Naive thymus-derived CD8-positive, alpha-beta T cell (primary cell): Measurements from ENCODE around the gene WDR76. TPM values are rescaled to one million over a fixed set of nuclear protein-coding genes. Genes with fewer than 3 reads are reported as not detected.
A peak's percentile ranks its signal among the peaks of the same experiment; 100 is the strongest.
"Not testable (repeated sequence)": the region's sequence is repeated elsewhere in the genome, so short reads cannot be mapped to it uniquely, and the experiment has no call there.

ENCODE experiments used
- ATAC-seq, 2 donors: fragments of 150-1000 bp; cut with Tn5 transposase in 1 of 2; sonication (Bioruptor Pico), chemical (Tn5 transposase) in 1 of 2; 1 replicate in 1 of 2; 2 replicates in 1 of 2; pipeline ENCODE4 v1.10.0; 2021; ENCODE audit warnings: mild to moderate bottlenecking in 2 of 2, moderate library complexity in 2 of 2
- POLR2A ChIA-PET: fragments of 350-600 bp; sonication (Branson Sonifier 250); formaldehyde crosslinking; loops from one replicate; lab custom pipeline; 2021; ENCODE audit warnings: antibody characterized with exemption; lab: Charles Lee
- DNase-seq, 10 donors: peaks; one replicate each; pipeline versions ENCODE4 v3.0.0 to v3.0.0-alpha.2; 2020 to 2022
- H3K27ac Mint-ChIP-seq, 10 donors: one replicate each; pipeline ENCODE4 v1.8.0; 2020 to 2022; ENCODE audit warnings: mild to moderate bottlenecking in 10 of 10, mixed read lengths in 10 of 10, moderate library complexity in 4 of 10, inconsistent platforms in 1 of 10
- H3K27me3 Mint-ChIP-seq, 5 donors: one replicate each; pipeline ENCODE4 v1.8.0; 2021 to 2022; ENCODE audit warnings: mixed read lengths in 5 of 5
- H3K36me3 Mint-ChIP-seq, 3 donors: one replicate each; pipeline ENCODE4 v1.8.0; 2020 to 2022; ENCODE audit warnings: mixed read lengths in 3 of 3, mild to moderate bottlenecking in 2 of 3, inconsistent platforms in 1 of 3
- H3K4me1 Mint-ChIP-seq, 4 donors: one replicate each; pipeline ENCODE4 v1.8.0; 2021 to 2022; ENCODE audit warnings: mixed read lengths in 4 of 4
- H3K4me3 Mint-ChIP-seq, 10 donors: one replicate each; pipeline ENCODE4 v1.8.0; 2020 to 2022; ENCODE audit warnings: mild to moderate bottlenecking in 10 of 10, mixed read lengths in 10 of 10, moderate library complexity in 6 of 10, inconsistent platforms in 1 of 10
- H3K9me3 Mint-ChIP-seq, 9 donors: one replicate each; pipeline ENCODE4 v1.8.0; 2020 to 2022; ENCODE audit warnings: mixed read lengths in 9 of 9, mild to moderate bottlenecking in 3 of 9, inconsistent platforms in 1 of 9, moderate library complexity in 1 of 9
- polyA plus RNA-seq, 3 donors: library from polyadenylated mRNA; unstranded; fragments of 300-500 nt; fragmentation: Illumina TruSeq; gene quantifications; one replicate each; pipeline ENCODE4 v1.2.3, GENCODE V29; 2021
- total RNA-seq, 8 experiments: library from RNA in 2 of 8; stranded (reverse) in 2 of 8; gene quantifications; one replicate each; pipeline ENCODE4 v1.2.3 and lab custom pipeline; 2021 to 2026

The WDR76 gene
- total and polyA plus RNA-seq, 5 experiments from 2014 or later, result 5.3 to 12.3 (median 7.3) TPM

DNA sequence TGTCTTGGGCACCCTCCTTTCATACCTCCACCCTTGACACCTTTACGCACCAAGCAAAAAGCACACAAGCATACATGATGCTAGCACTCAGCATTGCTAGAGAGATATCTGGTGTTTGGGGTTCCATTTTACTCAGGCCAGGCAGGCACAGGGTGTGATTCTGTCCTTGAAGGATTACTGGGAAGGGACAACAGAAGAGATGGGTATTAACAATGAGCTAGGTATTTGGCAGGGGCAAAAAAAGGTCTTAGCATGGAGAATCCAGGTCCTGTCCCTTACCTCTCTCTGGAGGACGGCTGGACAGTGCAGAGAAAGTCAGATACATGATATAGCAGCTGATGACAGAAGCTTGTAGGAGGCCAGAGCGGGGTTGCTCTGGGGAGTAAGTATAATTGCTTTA lies 30.2 kb upstream of the WDR76 start:
- peaks cover 11 to 75% (median 12%) of the 10 kb centered on the region in 3 donors for H3K36me3 Mint-ChIP-seq
- H3K27me3 Mint-ChIP-seq, result no peaks in the 10 kb centered on the region
- no peaks in the 10 kb centered on the region for H3K9me3 Mint-ChIP-seq
- H3K4me3 Mint-ChIP-seq, result peak overlapping the region in 2 of 10 donors; percentile 26 to 30
- no peak for DNase-seq
- H3K4me1 Mint-ChIP-seq, result peaks cover 32 to 80% (median 72%) of the 10 kb centered on the region in 4 donors
- no peak for ATAC-seq
- peak overlapping the region in 8 of 10 donors; percentile 10 to 95 (median 60) for H3K27ac Mint-ChIP-seq
- POLR2A ChIA-PET, result interaction anchor here (0.6 to 2.6 kb wide), 2 partner anchors 19 to 36 kb away, joined by 6 to 14 read pairs; partner anchors contain the start of gene ELL3

DNA sequence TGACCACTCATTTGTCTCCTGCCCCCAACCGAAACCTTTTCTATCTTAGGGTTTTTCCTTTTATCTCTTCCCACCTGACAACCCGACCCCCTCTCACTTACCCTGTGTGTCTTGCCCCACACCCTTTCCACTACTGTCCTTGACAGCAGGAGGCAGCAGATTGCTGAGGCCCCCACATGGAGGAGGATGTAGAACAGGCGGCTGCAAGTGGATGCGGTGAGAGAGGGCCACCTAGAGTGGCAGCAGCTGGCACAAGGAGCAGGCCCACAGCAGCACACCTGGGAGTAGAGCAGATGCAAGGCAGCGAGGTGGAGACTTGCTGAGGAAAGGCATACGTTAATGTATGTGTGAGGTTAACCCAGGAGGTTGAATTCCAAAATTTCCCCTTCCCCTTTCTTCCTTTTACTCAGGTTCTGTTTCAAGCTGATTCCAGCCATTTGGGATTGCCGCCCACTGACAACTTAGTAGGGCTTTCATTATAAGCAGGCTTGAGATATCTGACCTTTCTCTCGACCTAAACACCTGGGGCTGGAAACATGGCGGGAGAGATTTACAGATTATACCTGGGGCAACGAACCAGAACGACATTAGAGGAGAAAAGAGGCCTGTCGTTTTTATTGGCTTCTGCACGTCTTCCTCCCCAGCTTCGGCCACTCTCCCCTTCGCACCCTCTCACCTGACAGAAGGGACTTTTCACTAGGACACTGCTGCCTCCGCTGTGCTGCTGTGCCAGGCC lies 27.4 kb upstream of the WDR76 start:
- H3K4me3 Mint-ChIP-seq, result peak overlapping the region in 8 of 10 donors; percentile 18 to 100 (median 50)
- DNase-seq (peak in 1 of 10 donors; percentile 59), ATAC-seq (no peak)
- H3K27ac Mint-ChIP-seq, result peak overlapping the region; percentile 57 to 100 (median 90)
- H3K9me3 Mint-ChIP-seq, result no peaks in the 10 kb centered on the region
- H3K4me1 Mint-ChIP-seq, result peaks cover 24 to 66% (median 55%) of the 10 kb centered on the region in 4 donors
- POLR2A ChIA-PET, result interaction anchor here (1.4 to 2.9 kb wide), 5 partner anchors 8 to 1526 kb away, joined by 3 to 42 read pairs (median 24); partner anchors contain the start of genes ELL3, GANC, MFAP1 and SERF2
- no peaks in the 10 kb centered on the region for H3K27me3 Mint-ChIP-seq
- H3K36me3 Mint-ChIP-seq, result peaks cover 12 to 80% (median 13%) of the 10 kb centered on the region in 3 donors

GRCh38 chr15:43799945-43800285 lies 26.9 kb upstream of the WDR76 start, which contains the start of gene SERINC4:
Gene SERINC4 (minus strand): TSS chr15:43800220. CDS start chr15:43799986, 234 bp downstream.
- Mint-ChIP-seq H3K27me3 (no peaks in the 10 kb centered on the region), H3K27ac (peak within 1 kb of the TSS; percentile 98 to 100 (median 100)), H3K9me3 (no peaks in the 10 kb centered on the region), H3K4me3 (peak within 1 kb of the TSS; percentile 97 to 100 (median 100)), H3K36me3 (peaks cover 12 to 80% (median 15%) of the 10 kb centered on the region in 3 donors), H3K4me1 (peaks cover 22 to 61% (median 50%) of the 10 kb centered on the region in 4 donors)
- DNase-seq (peak in 1 of 10 donors; percentile 59), ATAC-seq (no peak)
- POLR2A ChIA-PET, result interaction anchor here (0.5 to 2.9 kb wide), 11 partner anchors 8 to 1527 kb away, joined by 3 to 42 read pairs (median 5); partner anchors contain the start of genes ELL3, GANC, MFAP1 and PDIA3

DNA sequence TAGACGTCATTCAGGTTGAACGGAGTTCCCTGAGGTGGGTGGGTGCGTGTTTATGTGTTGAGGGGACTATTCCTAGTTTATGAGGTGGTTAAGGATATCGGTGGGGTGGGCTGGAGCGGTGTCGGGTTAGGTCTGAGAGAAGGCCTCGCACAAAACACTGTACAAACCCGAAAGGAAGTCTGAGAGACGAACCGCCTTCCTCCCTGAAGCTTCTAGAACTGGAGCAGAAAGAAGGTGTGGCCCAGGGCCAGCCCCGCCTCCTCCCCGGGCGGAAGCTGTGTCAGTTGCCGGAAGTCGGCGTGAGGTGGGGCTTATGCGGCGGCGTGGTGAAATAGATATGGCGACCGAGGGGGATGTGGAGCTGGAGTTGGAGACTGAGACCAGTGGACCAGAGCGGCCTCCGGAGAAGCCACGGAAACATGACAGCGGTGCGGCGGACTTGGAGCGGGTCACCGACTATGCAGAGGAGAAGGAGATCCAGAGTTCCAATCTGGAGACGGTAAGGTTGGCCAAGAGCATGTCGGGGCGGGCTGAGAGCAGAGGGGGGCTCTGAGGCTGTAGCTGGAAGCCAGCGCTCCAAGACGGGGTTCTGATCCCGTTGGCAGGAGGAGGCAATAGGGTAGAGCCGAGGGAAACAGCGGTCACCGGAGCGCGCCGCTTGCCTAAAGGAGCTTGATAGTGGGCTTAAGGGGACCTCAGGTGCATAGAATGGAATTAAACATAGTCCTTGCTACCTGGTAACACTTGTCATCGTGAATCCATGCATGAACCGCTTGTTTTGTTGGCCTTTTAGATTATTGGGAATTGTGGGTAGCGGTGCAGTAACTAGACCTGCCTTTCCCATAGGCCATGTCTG lies 26.3 kb upstream of the WDR76 start, which contains the start of gene HYPK:
TSS of gene HYPK (plus strand) at position 314 of the 856 bp plus-strand sequence. CDS start at position 338, 24 bp downstream.
- POLR2A ChIA-PET, result interaction anchor here (0.5 to 2.9 kb wide), 12 partner anchors 9 to 1527 kb away, joined by 3 to 42 read pairs (median 4); partner anchors contain the start of genes ELL3, GANC, MFAP1 and PDIA3
- peak within 1 kb of the TSS; percentile 97 to 100 (median 100) for H3K4me3 Mint-ChIP-seq

GRCh38 chr15:43802676-43803075 lies 24.1 kb upstream of the WDR76 start:
- DNase-seq, ATAC-seq, H3K27me3 Mint-ChIP-seq, H3K4me3 Mint-ChIP-seq, H3K9me3 Mint-ChIP-seq: not testable (repeated sequence)
- POLR2A ChIA-PET, result interaction anchor here (0.6 to 1.1 kb wide), 4 partner anchors 12 to 53 kb away, joined by 3 to 5 read pairs (median 3); partner anchors contain the start of gene MFAP1
- Mint-ChIP-seq H3K36me3 (peaks cover 18 to 82% (median 23%) of the 10 kb centered on the region in 3 donors), H3K27ac (peak overlapping the region in 3 of 10 donors; percentile 7 to 83 (median 7)), H3K4me1 (peaks cover 10 to 38% (median 34%) of the 10 kb centered on the region in 4 donors)

More for the DNA sequence above, 26.3 kb upstream of the WDR76 start, which contains the start of gene HYPK:
- peak; percentile 84 to 95 (median 88) for DNase-seq
- no peaks in the 10 kb centered on the region for H3K9me3 Mint-ChIP-seq
- H3K4me1 Mint-ChIP-seq, result peaks cover 18 to 55% (median 44%) of the 10 kb centered on the region in 4 donors
- H3K27me3 Mint-ChIP-seq, result no peaks in the 10 kb centered on the region
- peak within 1 kb of the TSS; percentile 98 to 100 (median 100) for H3K27ac Mint-ChIP-seq
- H3K36me3 Mint-ChIP-seq, result peaks cover 12 to 80% (median 15%) of the 10 kb centered on the region in 3 donors
- peak; percentile 97 to 99 for ATAC-seq

- H3K36me3 Mint-ChIP-seq, result peaks cover 12 to 93% (median 33%) of the 10 kb centered on the region in 3 donors
- peak overlapping the region in 1 of 10 donors; percentile 52 for H3K4me3 Mint-ChIP-seq
- H3K9me3 Mint-ChIP-seq, result no peaks in the 10 kb centered on the region
- no peaks in the 10 kb centered on the region for H3K27me3 Mint-ChIP-seq
- DNase-seq, result no peak
- no peak for ATAC-seq
- H3K4me1 Mint-ChIP-seq, result peaks cover 0 to 18% (median 2%) of the 10 kb centered on the region in 4 donors
- peak overlapping the region in 1 of 10 donors; percentile 75 for H3K27ac Mint-ChIP-seq
- POLR2A ChIA-PET, result no interaction called here
These were observed 18.3 kb upstream of the WDR76 start for GRCh38 chr15:43808435-43808950.

GRCh38 chr15:43808960-43809678 lies 17.7 kb upstream of the WDR76 start:
- H3K4me3 Mint-ChIP-seq, result peak overlapping the region in 1 of 10 donors; percentile 52
- POLR2A ChIA-PET, result interaction anchor here (0.6 to 1.7 kb wide), 3 partner anchors 9 to 1267 kb away, joined by 3 to 10 read pairs (median 5); partner anchors contain the start of genes HYPK and SERINC4
- H3K36me3 Mint-ChIP-seq, result peaks cover 12 to 93% (median 33%) of the 10 kb centered on the region in 3 donors
- ATAC-seq (peak in 1 of 2 donors; percentile 47), DNase-seq (no peak)
- no peaks in the 10 kb centered on the region for H3K9me3 Mint-ChIP-seq
- H3K4me1 Mint-ChIP-seq, result peaks cover 0 to 18% (median 2%) of the 10 kb centered on the region in 4 donors
- peak overlapping the region in 3 of 10 donors; percentile 43 to 75 (median 73) for H3K27ac Mint-ChIP-seq
- H3K27me3 Mint-ChIP-seq, result no peaks in the 10 kb centered on the region

GRCh38 chr15:43815064-43815463 lies 11.7 kb upstream of the WDR76 start:
- not testable (repeated sequence) for H3K4me3 Mint-ChIP-seq, H3K9me3 Mint-ChIP-seq, H3K27me3 Mint-ChIP-seq, DNase-seq, ATAC-seq
- H3K27ac Mint-ChIP-seq, result peak overlapping the region in 7 of 10 donors; percentile 14 to 84 (median 25)
- POLR2A ChIA-PET, result interaction anchor here (0.7 kb wide), 1 partner anchor 1192 kb away, joined by 3 read pairs; no protein-coding TSS in a partner anchor
- H3K4me1 Mint-ChIP-seq, result peaks cover 8 to 18% (median 10%) of the 10 kb centered on the region in 4 donors
- H3K36me3 Mint-ChIP-seq, result peaks cover 14 to 76% (median 23%) of the 10 kb centered on the region in 3 donors

- peaks cover 13 to 58% (median 46%) of the 10 kb centered on the region in 4 donors for H3K4me1 Mint-ChIP-seq
These were observed 5.3 kb upstream of the WDR76 start for GRCh38 chr15:43821505-43821904.

GRCh38 chr15:43824302-43825246 lies 2.2 kb upstream of the WDR76 start, which contains the start of gene MFAP1:
Gene MFAP1 (minus strand): TSS chr15:43824690. CDS start chr15:43824569, 121 bp downstream.
- no peaks in the 10 kb centered on the region for H3K9me3 Mint-ChIP-seq
- peaks cover 21 to 73% (median 62%) of the 10 kb centered on the region in 4 donors for H3K4me1 Mint-ChIP-seq
- peak within 1 kb of the TSS; percentile 95 to 99 (median 98) for H3K4me3 Mint-ChIP-seq
- ATAC-seq (peak; percentile 91 to 93), DNase-seq (peak; percentile 76 to 96 (median 90))
- peaks cover 0 to 16% (median 0%) of the 10 kb centered on the region in 3 donors for H3K36me3 Mint-ChIP-seq
- POLR2A ChIA-PET, result interaction anchor here (0.6 to 4.5 kb wide), 13 partner anchors 12 to 805 kb away, joined by 3 to 42 read pairs (median 4); partner anchors contain the start of genes ELL3, HYPK, PDIA3 and SERF2
- H3K27me3 Mint-ChIP-seq, result no peaks in the 10 kb centered on the region
- H3K27ac Mint-ChIP-seq, result peak within 1 kb of the TSS; percentile 96 to 99 (median 98)

More at GRCh38 chr15:43821505-43821904, 5.3 kb upstream of the WDR76 start:
- H3K4me3 Mint-ChIP-seq, result peak overlapping the region in 9 of 10 donors; percentile 27 to 81 (median 50)
- peak overlapping the region in 8 of 10 donors; percentile 27 to 84 (median 52) for H3K27ac Mint-ChIP-seq
- H3K36me3 Mint-ChIP-seq, result peaks cover 0 to 30% (median 5%) of the 10 kb centered on the region in 3 donors
- DNase-seq, result no peak
- no peaks in the 10 kb centered on the region for H3K9me3 Mint-ChIP-seq
- POLR2A ChIA-PET, result interaction anchor here (0.6 to 4.5 kb wide), 4 partner anchors 12 to 796 kb away, joined by 3 to 42 read pairs (median 5); partner anchors contain the start of genes HYPK and SERINC4
- no peak for ATAC-seq
- H3K27me3 Mint-ChIP-seq, result no peaks in the 10 kb centered on the region
